HG03066 (cell line): ENCODE results near the gene FAM3A.
A peak's percentile ranks its signal among the peaks of the same experiment; 100 is the strongest.

Experiments used
- ATAC-seq: cut with Tn5 transposase; IDR thresholded peaks from one replicate; pipeline ENCODE4 v1.9.1; 2021; ENCODE audit warnings: low read depth; ENCODE audit not compliant: unreplicated experiment

The FAM3A gene

GRCh38 chrX:154535892-154536291 is 19.9 kb upstream of the FAM3A start:
- ATAC-seq: no peak

- peak; percentile 91 for ATAC-seq
These were observed 18.7 kb upstream of the FAM3A start for GRCh38 chrX:154534526-154535322.

- no peak for ATAC-seq
These were observed 16.7 kb upstream of the FAM3A start for GRCh38 chrX:154532690-154533089.

GRCh38 chrX:154531626-154532025 is 15.6 kb upstream of the FAM3A start:
- no peak for ATAC-seq

GRCh38 chrX:154530286-154530685 is 14.3 kb upstream of the FAM3A start:
- no peak for ATAC-seq

- no peak for ATAC-seq
These were observed 13.2 kb upstream of the FAM3A start for GRCh38 chrX:154529206-154529612.

GRCh38 chrX:154526901-154527675 is 11.1 kb upstream of the FAM3A start:
- ATAC-seq: peak; percentile 72

GRCh38 chrX:154525606-154526490 is 9.8 kb upstream of the FAM3A start:
- no peak for ATAC-seq

GRCh38 chrX:154519389-154519788 is 3.4 kb upstream of the FAM3A start:
- ATAC-seq: no peak

GRCh38 chrX:154517101-154517781 is 1.2 kb upstream of the FAM3A start:
- ATAC-seq: no peak

- no peak for ATAC-seq
These were observed 646 bp upstream of the FAM3A start for GRCh38 chrX:154516656-154517100.

GRCh38 chrX:154515090-154515965 is 704 bp downstream of the FAM3A start:
- no peak for ATAC-seq

GRCh38 chrX:154513716-154514115 is 2.3 kb downstream of the FAM3A start:
- no peak for ATAC-seq

- no peak for ATAC-seq
These were observed 3.0 kb downstream of the FAM3A start for GRCh38 chrX:154512879-154513553.

- no peak for ATAC-seq
These were observed 4.3 kb downstream of the FAM3A start for GRCh38 chrX:154511761-154512160.

GRCh38 chrX:154509455-154509854 is 6.6 kb downstream of the FAM3A start:
- no peak for ATAC-seq

GRCh38 chrX:154508384-154508745 is 7.7 kb downstream of the FAM3A start:
- no peak for ATAC-seq

GRCh38 chrX:154507673-154508383 is 8.2 kb downstream of the FAM3A start:
- no peak for ATAC-seq
